CD4-positive, CD25-positive, alpha-beta regulatory T cell (primary cell): ENCODE data around the gene ARHGAP40. TPM values are rescaled to one million over a fixed set of nuclear protein-coding genes. Genes with fewer than 3 reads are reported as not detected.

ENCODE experiments used
- ATAC-seq, 2 donors: fragments of 150-1000 bp; cut with Tn5 transposase; one replicate each; pipeline ENCODE4 v1.10.0; 2021; ENCODE audit warnings: low read depth in 2 of 2, moderate number of reproducible peaks in 2 of 2, moderate library complexity in 1 of 2
- DNase-seq, 3 donors: peaks; one replicate each; pipeline versions ENCODE4 v3.0.0 to v3.0.0-alpha.2; 2012 to 2022; ENCODE audit warnings: mixed read lengths in 1 of 3
- H3K27ac ChIP-seq: one replicate; pipeline ENCODE4 v1.7.0; 2013; ENCODE audit warnings: mild to moderate bottlenecking, low read length; ENCODE audit not compliant: insufficient read depth, poor library complexity, severe bottlenecking
- H3K27me3 ChIP-seq: one replicate; pipeline ENCODE4 v1.7.0; 2013; ENCODE audit warnings: low read length; ENCODE audit not compliant: control insufficient read depth, insufficient read depth
- H3K36me3 ChIP-seq: one replicate; pipeline ENCODE4 v1.7.0; 2013; ENCODE audit warnings: mild to moderate bottlenecking, low read length, moderate library complexity; ENCODE audit not compliant: control insufficient read depth, insufficient read depth
- H3K4me1 ChIP-seq: 2 replicates; pipeline ENCODE4 v1.7.0; 2013; ENCODE audit warnings: mild to moderate bottlenecking, low read length; ENCODE audit not compliant: insufficient read depth, control insufficient read depth, poor library complexity, severe bottlenecking
- H3K4me3 ChIP-seq: one replicate; pipeline ENCODE4 v1.7.0; 2013; ENCODE audit warnings: low read depth, mild to moderate bottlenecking, low read length, moderate library complexity
- H3K9me3 ChIP-seq, 2 experiments: 1 replicate in 1 of 2; 2 replicates in 1 of 2; pipeline ENCODE4 v1.7.0; 2013; ENCODE audit warnings: low read length in 2 of 2, mild to moderate bottlenecking in 1 of 2, moderate library complexity in 1 of 2; ENCODE audit not compliant: control insufficient read depth in 2 of 2
- H3K27ac Mint-ChIP-seq, 3 donors: one replicate each; pipeline ENCODE4 v1.8.0; 2020 to 2022; ENCODE audit warnings: mild to moderate bottlenecking in 3 of 3, mixed read lengths in 3 of 3, moderate library complexity in 2 of 3
- H3K27me3 Mint-ChIP-seq: one replicate; pipeline ENCODE4 v1.8.0; 2022; ENCODE audit warnings: mild to moderate bottlenecking, mixed read lengths
- H3K36me3 Mint-ChIP-seq: one replicate; pipeline ENCODE4 v1.8.0; 2020; ENCODE audit warnings: mixed read lengths
- H3K4me1 Mint-ChIP-seq, 4 donors: one replicate each; pipeline ENCODE4 v1.8.0; 2020 to 2022; ENCODE audit warnings: mixed read lengths in 4 of 4, mild to moderate bottlenecking in 1 of 4
- H3K4me3 Mint-ChIP-seq, 4 donors: one replicate each; pipeline ENCODE4 v1.8.0; 2020 to 2022; ENCODE audit warnings: mild to moderate bottlenecking in 4 of 4, mixed read lengths in 4 of 4, moderate library complexity in 3 of 4
- H3K9me3 Mint-ChIP-seq, 7 donors: one replicate each; pipeline ENCODE4 v1.8.0; 2020 to 2022; ENCODE audit warnings: mixed read lengths in 7 of 7, mild to moderate bottlenecking in 3 of 7, moderate library complexity in 2 of 7
- polyA plus RNA-seq, 4 donors: library from polyadenylated mRNA; unstranded; fragments of 300-500 nt; fragmentation: Illumina TruSeq; gene quantifications; one replicate each; pipeline ENCODE4 v1.2.3, GENCODE V29; 2021
- total RNA-seq: library from RNA; stranded (reverse); gene quantifications from one replicate; pipeline ENCODE4 v1.2.3, GENCODE V29; 2022

The ARHGAP40 gene
- total and polyA plus RNA-seq, 5 donors from 2014 or later, result not detected

DNA sequence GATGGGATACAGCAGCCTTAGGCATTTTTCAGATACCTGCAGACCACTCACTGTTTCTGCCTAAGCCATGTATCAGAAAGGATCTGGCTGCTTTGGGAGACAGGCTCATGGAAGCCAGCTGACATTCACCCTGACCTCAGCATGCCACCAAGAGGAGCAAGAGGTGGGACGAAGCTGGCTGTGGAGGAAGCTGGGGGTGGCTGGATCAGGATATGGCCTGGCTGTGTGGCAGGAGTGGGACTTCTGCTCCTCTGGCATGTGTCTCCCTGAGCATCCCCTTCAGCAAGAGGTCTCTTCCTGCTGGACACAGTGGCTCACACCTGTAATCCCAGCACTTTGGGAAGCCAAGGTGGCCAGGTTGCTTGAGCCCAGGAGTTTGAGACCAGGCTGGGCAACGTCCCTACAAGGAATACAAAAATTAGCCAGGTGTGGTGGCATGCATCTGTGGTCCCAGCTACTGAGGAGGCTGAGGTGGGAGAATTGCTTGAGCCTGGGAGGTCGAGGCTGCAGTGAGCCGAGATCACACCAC, 19.7 kb upstream of the ARHGAP40 start:
- DNase-seq (no peak), ATAC-seq (no peak)
- Mint-ChIP-seq H3K36me3 (peaks cover 3% of the 10 kb centered on the region), H3K27me3 (no peaks in the 10 kb centered on the region), H3K9me3 (peaks cover 0 to 1% (median 0%) of the 10 kb centered on the region in 7 donors), H3K4me1 (peaks cover 0 to 1% (median 0%) of the 10 kb centered on the region in 4 donors), H3K27ac (no peak overlapping the region), H3K4me3 (no peak overlapping the region)
- no peaks in the 10 kb centered on the region for H3K4me1 ChIP-seq
- H3K27ac ChIP-seq, result no peak overlapping the region
- H3K9me3 ChIP-seq, result no peaks in the 10 kb centered on the region
- H3K36me3 ChIP-seq, result peaks cover 5% of the 10 kb centered on the region
- H3K4me3 ChIP-seq, result no peak overlapping the region
- no peaks in the 10 kb centered on the region for H3K27me3 ChIP-seq

DNA sequence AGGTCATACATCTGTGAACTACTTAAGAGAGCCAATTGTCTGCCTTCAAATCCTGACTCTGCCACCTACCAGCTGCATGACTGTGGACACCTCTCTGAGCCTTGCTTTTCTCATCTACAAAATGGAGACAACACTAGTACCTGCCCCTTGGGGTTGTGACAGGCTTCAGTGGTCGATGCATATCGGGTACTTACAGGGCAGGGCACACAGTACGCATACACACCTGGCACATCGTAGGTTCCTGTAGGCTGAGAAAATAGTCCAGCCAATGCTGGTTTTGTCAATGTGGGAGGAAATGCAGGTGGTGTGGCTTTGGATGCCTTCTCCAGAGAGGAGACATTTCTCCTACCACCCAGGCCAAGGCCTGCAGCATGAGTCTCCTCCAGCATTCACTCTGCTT, 18.3 kb upstream of the ARHGAP40 start:
- H3K9me3 Mint-ChIP-seq, result peaks cover 0 to 1% (median 0%) of the 10 kb centered on the region in 7 donors
- Histone ChIP-seq H3K9me3 (no peaks in the 10 kb centered on the region), H3K36me3 (no peaks in the 10 kb centered on the region), H3K4me3 (no peak overlapping the region), H3K27ac (no peak overlapping the region), H3K4me1 (no peaks in the 10 kb centered on the region), H3K27me3 (no peaks in the 10 kb centered on the region)
- H3K27me3 Mint-ChIP-seq, result no peaks in the 10 kb centered on the region
- H3K36me3 Mint-ChIP-seq, result no peaks in the 10 kb centered on the region
- DNase-seq (no peak), ATAC-seq (no peak)
- H3K27ac Mint-ChIP-seq, result no peak overlapping the region
- H3K4me1 Mint-ChIP-seq, result peaks cover 0 to 1% (median 0%) of the 10 kb centered on the region in 4 donors
- no peak overlapping the region for H3K4me3 Mint-ChIP-seq

DNA sequence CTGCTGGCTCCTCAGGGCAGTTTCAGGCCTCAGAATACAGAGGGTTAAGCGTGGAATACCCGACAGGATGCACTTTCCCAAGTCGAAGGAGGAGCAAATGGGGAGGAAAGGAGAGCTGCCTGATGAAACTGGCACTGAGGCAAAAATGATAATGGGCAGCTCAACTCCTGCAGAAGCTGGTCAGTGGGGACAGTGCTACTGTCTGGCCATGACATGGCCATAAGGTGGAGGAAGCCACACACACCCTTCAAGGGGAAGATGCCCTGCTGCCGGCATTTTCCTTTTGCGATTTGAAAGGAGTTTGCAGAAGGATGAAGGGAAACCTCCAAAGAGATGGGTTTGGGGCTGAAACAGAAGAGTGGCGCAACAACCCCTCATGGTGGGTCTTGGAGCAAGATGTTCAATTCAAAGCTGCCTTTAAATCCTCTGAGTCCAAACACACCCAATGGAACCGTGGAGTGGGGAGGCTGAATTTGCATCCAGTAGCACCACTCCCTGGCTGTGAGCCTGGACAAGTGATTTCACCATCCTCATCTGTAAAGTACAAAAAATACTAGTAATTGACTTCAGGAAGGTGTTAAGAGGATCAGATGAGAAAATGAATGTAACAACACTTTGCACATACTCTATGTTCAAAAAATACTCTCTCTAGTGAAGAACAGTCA, 17.4 kb upstream of the ARHGAP40 start:
- ATAC-seq (no peak), DNase-seq (no peak)
- Mint-ChIP-seq H3K9me3 (peaks cover 0 to 1% (median 0%) of the 10 kb centered on the region in 7 donors), H3K27ac (no peak overlapping the region), H3K4me3 (no peak overlapping the region), H3K36me3 (no peaks in the 10 kb centered on the region), H3K4me1 (peaks cover 0 to 1% (median 0%) of the 10 kb centered on the region in 4 donors), H3K27me3 (no peaks in the 10 kb centered on the region)
- Histone ChIP-seq H3K4me1 (no peaks in the 10 kb centered on the region), H3K36me3 (no peaks in the 10 kb centered on the region), H3K9me3 (no peaks in the 10 kb centered on the region), H3K27me3 (no peaks in the 10 kb centered on the region), H3K4me3 (no peak overlapping the region), H3K27ac (no peak overlapping the region)

- Histone ChIP-seq H3K4me3 (no peak overlapping the region), H3K9me3 (no peaks in the 10 kb centered on the region), H3K4me1 (no peaks in the 10 kb centered on the region), H3K27me3 (no peaks in the 10 kb centered on the region), H3K27ac (no peak overlapping the region), H3K36me3 (no peaks in the 10 kb centered on the region)
- Mint-ChIP-seq H3K4me3 (no peak overlapping the region), H3K36me3 (no peaks in the 10 kb centered on the region), H3K27me3 (no peaks in the 10 kb centered on the region), H3K27ac (no peak overlapping the region), H3K4me1 (peaks cover 0 to 1% (median 0%) of the 10 kb centered on the region in 4 donors), H3K9me3 (peaks cover 0 to 1% (median 0%) of the 10 kb centered on the region in 7 donors)
- DNase-seq (no peak), ATAC-seq (no peak)
Measured at GRCh38 chr20:38585404-38586180, 16.0 kb upstream of the ARHGAP40 start.

DNA sequence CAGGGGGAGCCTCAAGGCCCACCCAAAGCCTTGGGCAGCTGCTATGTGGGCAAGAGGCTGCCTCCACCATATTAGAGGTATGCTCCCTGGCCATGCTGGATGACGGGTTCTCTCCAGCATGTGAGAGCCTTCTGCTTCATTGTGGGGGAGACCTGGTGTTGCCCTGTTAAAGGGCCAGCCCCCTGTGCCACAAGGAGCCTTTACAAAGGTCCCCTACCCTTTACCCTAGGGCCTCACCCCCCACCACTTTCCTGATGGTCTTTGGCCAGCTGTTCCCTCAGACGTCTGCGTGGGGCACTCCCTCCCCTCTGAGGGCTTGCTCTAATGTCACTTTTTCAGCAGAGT, 15.5 kb upstream of the ARHGAP40 start:
- no peak for DNase-seq
- Histone ChIP-seq H3K27me3 (no peaks in the 10 kb centered on the region), H3K27ac (no peak overlapping the region), H3K4me3 (no peak overlapping the region), H3K9me3 (no peaks in the 10 kb centered on the region), H3K4me1 (no peaks in the 10 kb centered on the region), H3K36me3 (no peaks in the 10 kb centered on the region)
- Mint-ChIP-seq H3K36me3 (no peaks in the 10 kb centered on the region), H3K27me3 (no peaks in the 10 kb centered on the region), H3K4me1 (peaks cover 0 to 1% (median 0%) of the 10 kb centered on the region in 4 donors), H3K27ac (no peak overlapping the region), H3K9me3 (peaks cover 0 to 1% (median 0%) of the 10 kb centered on the region in 7 donors), H3K4me3 (no peak overlapping the region)
- ATAC-seq, result no peak

- Mint-ChIP-seq H3K4me1 (peaks cover 0 to 1% (median 0%) of the 10 kb centered on the region in 4 donors), H3K27ac (no peak overlapping the region)
- no peak for ATAC-seq
Measured at GRCh38 chr20:38588303-38588702, 13.3 kb upstream of the ARHGAP40 start.

DNA sequence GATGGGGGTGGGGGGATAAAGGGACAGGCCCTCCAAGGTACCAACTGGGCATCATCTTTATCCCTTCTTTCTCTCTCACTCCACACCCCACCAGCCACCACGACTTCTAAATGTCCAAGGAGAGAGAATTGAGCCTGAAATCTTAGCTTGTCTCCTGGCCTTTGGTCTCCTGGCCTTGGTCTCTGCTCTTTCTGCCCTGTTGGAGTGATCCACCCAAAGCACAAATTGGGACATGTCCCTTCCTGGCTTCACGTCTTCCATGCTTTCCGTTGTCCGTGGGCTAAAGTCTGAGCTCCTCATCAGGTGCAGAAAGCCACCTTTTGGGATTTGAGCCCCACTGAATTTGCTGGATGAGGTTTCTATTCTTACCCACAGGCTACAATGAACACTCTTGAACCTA, 12.3 kb upstream of the ARHGAP40 start:
- peaks cover 0 to 1% (median 0%) of the 10 kb centered on the region in 4 donors for H3K4me1 Mint-ChIP-seq
- Histone ChIP-seq H3K27me3 (no peaks in the 10 kb centered on the region), H3K27ac (no peak overlapping the region), H3K36me3 (no peaks in the 10 kb centered on the region), H3K9me3 (no peaks in the 10 kb centered on the region), H3K4me3 (no peak overlapping the region), H3K4me1 (no peaks in the 10 kb centered on the region)
- H3K4me3 Mint-ChIP-seq, result no peak overlapping the region
- no peak overlapping the region for H3K27ac Mint-ChIP-seq
- DNase-seq (no peak), ATAC-seq (no peak)
- no peaks in the 10 kb centered on the region for H3K36me3 Mint-ChIP-seq
- H3K9me3 Mint-ChIP-seq, result peaks cover 0 to 1% (median 0%) of the 10 kb centered on the region in 7 donors
- H3K27me3 Mint-ChIP-seq, result no peaks in the 10 kb centered on the region

More at GRCh38 chr20:38588303-38588702, 13.3 kb upstream of the ARHGAP40 start:
- Histone ChIP-seq H3K4me3 (no peak overlapping the region), H3K9me3 (no peaks in the 10 kb centered on the region), H3K4me1 (no peaks in the 10 kb centered on the region), H3K27me3 (no peaks in the 10 kb centered on the region), H3K36me3 (no peaks in the 10 kb centered on the region), H3K27ac (no peak overlapping the region)
- no peak for DNase-seq
- Mint-ChIP-seq H3K9me3 (peaks cover 0 to 1% (median 0%) of the 10 kb centered on the region in 7 donors), H3K36me3 (no peaks in the 10 kb centered on the region), H3K27me3 (no peaks in the 10 kb centered on the region), H3K4me3 (no peak overlapping the region)
